CD4-positive, alpha-beta T cell treated with Interleukin-15 for 1 hour (primary cell): ENCODE results near the gene PPM1L.

Source experiments
- DNase-seq: peaks from one replicate; pipeline ENCODE4 v3.0.0-alpha.2; 2020

Gene PPM1L

DNA sequence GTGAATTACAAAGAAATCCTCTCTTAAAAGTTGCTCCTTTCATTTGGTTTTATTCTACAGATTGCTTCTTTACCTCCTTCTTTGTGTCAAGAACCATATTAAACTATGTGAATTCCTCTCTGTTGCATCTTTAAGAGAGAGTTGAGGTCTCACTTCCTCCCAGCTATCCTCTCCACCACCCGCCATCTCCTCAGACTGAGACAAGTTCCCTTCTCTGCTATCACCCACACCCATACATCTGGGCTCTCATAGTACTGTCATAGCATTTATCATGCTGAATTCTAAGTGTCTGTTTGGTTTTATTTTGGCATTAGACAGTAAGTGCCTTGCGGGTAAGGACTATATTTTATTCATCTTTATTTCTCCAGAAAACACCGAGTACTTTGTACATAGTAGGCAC, 294.9 kb downstream of the PPM1L start:
- no peak for DNase-seq

DNA sequence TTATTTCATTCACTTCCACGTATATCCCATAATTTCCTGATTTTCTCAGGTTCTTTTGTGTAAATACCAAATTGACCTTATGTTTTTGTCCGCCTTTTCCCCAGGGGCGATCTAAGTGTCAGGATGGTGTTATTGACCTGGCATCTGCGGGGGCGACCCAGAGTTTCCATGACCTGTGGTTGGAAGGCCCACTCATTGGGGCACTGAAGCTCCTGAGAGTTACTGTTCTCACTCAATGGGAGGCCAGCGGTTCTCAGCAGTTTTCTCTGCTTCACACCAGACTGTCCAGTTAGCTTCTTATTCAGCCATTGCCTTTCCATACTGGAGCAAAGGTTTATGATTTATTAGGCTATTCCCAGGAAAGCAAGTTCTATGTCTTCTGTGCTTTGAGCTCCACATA, 295.8 kb downstream of the PPM1L start:
- no peak for DNase-seq

DNA sequence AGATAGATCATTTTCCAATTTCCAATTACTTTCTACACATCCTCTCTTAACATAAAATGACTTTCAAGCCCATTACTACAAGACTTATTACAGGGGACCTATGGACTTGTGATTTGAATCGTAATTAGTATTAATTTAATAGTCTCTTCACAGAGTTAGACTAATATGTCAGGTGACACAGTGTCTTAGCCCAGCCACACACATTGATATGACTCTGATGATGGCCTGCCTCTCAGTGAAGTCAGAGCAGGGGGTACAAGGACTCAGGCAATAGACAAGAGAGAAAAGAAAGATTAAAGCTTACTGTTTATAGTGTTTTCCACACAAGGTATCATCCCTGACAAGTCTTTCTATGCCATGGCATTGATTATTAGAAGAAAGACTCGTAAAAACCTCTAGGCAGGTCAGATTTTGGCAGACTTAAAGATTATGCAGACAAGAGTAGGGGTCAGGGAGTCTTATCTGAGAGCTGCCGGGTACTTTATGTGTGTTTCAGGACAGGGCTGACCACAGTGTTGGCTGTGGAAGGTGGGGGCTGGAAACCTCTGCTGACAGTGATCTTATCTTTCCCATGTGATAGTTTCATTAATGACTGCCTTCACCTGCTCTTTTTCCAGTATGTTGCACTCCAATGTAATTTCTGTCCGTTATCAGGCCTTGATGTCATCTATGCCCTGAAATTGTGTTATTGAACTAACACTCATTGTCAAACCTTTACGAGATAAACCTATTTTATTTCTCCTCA, 299.0 kb downstream of the PPM1L start:
- no peak for DNase-seq

DNA sequence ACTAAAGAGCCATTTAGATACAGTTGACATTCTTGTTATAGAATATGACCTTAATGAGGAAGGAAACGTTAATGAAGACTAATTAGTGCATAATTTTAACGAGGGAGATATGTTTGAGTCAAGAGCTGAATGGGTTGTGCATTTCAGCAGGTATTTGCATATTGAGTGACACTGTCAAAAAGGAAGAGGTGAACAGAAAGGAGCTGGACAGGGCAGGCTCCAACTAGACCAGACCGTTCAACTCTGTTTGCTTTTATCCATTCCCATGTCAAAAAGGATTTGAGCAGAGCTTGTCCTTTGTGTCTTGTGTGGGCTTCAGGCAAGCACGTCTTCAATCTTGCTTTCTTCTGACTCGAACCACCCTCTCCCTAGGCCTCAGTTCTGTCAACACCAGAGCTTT, 308.4 kb downstream of the PPM1L start:
- no peak for DNase-seq

DNA sequence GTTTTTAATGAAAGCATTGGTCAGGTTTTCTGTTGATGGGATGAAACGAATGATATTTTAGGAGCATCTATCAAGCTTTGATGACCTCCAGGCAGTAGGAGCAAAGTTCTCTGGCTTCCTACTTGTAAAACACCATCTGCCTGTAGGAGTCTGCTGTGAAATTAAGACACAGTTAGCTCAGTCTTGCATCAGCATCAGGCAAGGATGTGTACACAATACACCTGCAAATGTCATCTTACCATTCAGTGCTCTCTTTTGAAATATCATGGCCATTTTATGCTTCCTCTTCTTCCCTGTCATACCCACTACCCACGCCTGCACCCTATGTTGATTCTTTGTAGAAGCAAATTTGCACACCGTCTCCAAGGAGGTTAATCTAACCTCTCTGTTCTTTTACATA, 310.9 kb downstream of the PPM1L start:
- no peak for DNase-seq

DNA sequence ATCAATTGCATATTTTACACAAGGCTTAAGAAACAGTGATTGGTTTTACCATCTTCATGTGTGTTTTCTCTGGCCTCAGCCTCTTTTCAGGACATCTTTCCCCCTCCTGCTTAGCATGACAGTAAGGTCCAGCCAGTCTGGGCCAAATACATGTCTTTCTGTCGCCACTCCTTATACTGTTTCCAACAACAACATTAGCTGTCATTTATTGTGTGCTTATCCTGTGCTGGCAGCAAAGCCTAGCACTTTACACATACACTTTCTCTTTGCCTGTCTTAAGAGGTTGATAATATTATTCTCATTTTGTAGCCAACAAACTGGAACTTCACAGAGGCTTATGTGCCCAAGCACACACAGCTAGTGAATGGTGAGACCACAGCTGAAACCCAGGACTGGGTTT, 311.3 kb downstream of the PPM1L start:
- DNase-seq: no peak

DNA sequence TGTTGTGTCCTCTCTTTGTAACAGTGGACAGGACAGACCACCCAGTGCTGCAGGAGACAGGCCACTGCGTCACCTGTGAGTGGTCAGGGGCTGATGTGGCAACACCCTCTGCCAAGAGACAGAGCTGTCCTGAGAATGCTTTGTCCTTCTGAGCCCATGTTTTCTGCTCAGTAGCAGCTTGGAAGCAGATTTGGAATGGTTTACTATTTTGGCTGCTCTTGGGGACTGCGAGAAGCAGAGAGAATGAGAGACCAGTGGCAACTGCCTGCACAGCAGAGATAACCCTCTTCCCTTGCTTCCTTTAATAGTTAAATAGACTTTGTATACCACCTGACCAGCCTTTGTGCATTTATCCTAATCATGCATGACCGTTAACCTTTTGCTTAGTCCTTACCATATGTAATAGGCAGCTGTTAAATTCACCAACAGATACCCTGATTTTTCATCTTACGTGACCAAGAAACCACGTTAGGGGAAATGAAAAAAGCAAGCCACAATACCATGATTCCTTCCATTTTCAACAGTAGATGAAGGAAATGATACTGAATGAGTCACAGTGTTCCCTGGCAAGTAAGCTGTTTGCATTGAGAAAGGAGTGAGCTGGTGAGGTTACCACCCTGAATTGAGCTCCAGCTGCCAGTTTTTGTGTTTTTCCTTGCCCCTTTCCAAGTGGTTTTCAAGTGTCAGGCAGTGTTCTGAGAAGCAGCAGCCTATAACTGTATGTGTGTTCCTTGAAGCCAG, 313.6 kb downstream of the PPM1L start:
- DNase-seq: no peak

DNA sequence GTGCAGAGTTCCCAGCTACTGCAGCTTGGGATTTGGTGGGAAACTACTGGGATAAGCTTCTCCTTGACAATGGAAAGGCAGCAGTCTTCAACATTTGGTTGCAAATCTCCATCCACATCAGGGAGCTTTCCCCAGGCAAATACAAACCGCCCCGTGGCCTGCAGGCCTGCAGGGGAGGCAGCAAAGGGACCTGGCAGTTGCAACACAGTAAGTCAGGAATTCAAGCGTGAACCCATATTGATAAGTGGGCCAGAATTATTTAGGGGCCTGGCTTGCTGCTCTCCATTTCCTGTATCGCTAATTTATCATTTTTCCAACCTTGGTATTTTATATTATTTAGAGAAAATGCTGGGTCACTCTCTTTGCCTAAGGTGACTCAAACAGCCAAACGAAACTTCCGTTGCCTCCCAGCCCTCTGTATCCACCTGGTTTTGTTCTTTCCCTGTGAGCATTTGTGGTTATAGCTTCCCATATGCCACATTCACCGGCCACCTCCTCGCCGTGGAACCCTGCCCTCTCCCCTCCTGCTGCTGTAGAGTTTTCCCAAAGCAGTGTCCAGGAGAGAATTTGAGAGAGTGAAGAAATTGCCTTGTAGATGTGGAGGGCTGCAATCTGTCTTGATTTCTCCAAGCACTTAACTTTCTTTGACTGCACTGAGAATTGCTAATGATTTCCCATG, 314.4 kb downstream of the PPM1L start:
- DNase-seq: no peak

DNA sequence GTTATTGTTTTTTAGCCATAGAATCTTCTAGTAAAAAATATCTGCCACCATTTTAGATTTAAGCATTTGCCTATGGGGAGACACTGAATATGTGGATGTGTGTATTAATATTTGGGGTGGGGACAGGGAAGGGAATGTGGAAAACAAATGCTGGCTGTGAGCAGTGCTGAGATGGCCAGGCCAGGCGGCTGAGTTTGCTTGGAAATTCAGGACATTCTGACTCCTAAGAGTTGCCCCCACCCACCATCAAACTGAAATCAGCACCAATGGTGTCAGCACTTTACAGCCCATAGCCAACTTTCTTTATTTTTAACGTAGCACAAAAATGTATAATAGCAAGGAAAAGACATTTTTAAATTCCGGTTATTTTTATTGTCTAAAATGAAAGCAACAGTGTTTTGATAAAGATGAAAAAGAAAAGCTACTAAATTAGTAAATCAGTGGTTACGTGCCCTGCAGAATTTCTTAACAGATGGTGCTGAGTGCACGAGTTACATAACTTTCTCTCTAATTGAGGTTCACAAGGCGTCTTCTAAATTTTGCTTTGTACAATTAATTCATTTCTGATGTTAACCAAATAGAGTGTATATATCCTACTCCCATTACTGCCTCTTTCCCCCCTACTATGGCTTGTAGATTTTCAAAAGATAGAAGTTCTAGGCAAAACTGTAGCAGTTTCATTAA, 315.1 kb downstream of the PPM1L start:
- DNase-seq: no peak

DNA sequence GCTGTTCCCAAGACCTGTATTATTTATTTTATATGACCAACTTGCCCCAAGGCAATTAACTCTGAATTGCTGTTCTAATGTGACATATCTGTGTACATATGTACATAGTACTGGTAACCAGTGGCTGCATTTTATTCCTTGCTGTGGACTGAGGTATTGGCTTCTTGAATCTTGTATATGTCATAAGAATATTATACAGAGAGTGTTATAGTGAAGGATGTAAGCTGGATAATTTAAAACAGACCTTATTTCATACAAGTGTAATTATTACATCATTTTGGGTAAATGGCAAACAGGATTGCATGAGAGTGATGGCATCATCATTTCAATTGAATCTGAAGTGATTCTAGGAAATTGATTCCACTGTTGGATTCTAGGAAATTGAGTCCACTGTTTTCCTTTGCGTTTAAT, 316.2 kb downstream of the PPM1L start:
- no peak for DNase-seq

DNA sequence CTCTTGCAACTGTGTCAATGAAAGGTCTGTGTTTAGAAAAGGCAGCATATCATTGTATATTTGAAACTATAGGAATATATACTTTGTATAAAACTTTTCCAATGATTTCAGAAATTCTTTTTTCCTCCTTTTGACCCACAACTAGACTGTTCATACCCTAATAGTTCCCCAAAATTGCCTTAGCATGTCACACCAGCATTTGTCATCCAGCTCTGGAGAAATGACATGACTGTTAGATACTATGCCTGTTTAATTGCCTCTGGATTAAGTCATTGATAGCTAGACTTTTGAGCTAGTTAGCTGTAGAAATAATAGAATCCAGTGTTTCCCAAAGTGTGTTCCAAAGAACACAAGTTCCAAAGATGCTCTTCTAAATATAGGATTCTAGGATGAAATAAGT, 316.7 kb downstream of the PPM1L start:
- no peak for DNase-seq

DNA sequence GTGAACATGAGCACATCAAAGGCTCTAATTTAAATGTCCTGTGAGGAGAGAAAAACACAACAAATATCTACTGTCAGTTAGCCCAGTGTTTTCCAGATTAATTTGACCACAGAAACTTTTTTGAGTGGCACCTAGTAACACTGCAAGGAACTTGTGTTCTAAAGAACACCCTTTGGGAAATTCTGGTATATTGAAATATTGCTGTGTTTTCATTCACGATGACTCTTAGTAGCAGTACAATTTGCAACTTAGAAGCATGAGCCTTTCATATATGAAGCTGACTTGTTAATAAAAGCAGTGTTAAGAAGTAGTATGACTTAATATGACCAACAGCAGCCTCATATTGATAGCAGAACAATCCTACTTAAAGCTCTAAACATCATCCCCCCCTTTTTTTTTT, 317.1 kb downstream of the PPM1L start:
- DNase-seq: no peak

DNA sequence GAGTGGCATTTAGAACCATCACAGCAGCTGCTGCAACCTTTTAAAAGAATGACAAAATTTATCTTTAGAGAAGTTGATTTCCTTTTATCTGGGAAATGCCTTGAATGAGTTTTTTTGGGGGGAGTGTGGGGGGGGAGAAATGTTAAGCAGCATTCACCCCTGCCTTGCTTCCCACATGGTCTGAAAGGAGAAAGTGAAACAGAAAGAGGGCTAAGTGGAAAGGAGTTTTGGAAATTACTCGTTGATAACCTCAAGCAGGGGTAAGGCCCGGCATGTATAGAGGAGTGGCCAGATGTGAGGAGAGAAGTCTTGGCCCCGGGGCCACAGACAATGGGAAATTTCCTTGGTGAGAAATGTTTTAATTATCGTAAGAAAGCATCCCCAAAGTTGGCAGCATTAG, 325.6 kb downstream of the PPM1L start:
- no peak for DNase-seq

DNA sequence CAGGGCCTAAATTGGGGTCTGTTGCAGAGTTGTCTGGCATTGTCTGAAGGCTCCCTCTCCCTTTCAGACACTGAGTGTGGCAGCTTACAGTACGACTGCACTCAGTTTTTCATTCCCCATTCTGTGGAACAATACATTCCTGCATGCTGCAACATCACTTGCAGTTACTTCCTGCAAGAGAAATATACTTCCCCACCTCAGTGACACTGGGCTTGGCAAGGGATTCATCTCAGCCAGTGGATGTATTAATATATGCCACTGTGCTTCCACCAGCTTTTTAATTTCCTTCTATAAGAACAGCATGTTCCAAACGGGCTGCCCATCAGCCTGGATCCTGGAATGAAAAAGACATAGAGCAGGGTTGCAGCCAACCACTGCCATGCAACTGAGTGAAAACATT, 326.0 kb downstream of the PPM1L start:
- no peak for DNase-seq

DNA sequence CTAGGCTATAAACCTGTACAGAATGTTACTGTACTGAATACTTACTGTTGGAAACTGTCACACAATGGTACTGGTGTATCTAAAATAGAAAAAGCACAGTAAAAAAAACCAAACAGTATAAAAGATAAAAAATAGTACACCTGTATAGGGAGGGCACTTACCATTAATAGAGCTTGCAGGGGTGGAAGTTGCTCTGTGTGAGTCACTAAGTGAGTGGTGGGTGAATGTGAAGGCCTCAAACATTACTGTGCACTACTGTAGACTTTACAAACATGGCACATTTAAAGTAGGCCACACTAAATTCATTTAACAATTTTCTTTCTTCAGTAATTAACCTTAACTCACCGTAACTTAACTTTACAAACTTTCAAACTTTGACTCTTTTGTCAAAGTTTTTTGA, 327.1 kb downstream of the PPM1L start:
- DNase-seq: no peak

DNA sequence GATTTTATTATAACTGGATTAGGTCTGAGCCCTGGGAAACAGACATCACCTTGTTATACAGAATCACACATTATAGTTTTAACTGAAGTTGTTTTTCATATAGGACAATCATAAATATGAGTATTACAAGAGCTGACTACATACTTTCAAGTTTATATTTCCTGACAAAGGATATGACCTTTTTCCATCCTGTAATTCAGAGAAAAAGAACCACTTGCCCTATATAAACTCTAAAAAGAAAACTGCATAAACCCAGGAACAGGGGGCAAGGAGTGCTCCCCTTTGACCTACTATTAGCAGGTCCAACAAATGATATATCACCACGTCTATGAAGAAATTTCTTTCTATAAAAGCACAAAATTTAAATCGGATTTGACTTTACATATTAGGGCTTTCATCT, 328.2 kb downstream of the PPM1L start:
- no peak for DNase-seq

DNA sequence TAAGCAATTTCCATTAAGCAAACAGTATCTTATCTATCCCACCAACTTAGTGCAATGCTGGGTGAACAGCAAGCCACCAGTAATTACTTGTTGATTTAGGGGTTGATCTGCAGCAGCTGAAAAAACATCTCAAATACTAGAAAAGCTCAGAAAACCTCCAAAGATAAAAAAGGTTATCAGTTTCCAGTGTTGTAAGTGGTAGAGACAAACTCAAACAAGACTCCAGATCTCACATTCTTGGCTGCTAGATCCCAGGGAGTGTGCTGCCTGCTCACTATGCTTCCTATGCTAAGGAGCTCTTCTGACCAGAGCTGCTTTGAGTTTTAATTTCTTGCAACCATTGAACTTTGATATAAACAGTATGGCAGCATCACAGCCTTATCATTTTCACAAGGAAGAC, 337.9 kb downstream of the PPM1L start:
- no peak for DNase-seq

DNA sequence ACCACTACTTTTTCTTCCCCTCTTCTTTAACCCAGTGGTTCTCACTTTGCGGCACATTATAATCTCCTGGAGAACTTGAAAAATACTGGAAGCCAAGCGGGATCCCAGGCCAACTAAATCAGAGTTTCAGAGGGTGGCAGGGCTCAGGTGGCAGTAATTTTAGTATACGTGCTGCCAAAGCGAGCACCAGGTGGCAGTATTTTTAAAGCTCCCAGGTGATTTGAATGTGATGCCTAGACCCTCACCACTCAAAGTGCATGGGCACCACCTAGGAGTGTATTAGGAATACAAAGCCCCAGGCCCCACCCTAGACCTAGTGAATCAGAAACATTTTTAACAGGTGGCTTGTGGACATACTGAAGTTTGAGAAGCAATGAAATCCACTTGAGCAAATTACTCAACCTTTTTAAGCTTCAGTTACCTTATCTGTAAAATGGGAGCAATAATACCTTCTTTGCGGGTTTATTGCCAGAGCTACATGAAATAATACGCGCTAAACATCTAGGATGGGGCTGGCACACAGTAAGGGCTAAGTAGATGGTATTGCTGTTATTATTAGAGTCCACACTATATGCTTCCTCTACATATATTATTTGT, 340.8 kb downstream of the PPM1L start:
- DNase-seq: no peak

DNA sequence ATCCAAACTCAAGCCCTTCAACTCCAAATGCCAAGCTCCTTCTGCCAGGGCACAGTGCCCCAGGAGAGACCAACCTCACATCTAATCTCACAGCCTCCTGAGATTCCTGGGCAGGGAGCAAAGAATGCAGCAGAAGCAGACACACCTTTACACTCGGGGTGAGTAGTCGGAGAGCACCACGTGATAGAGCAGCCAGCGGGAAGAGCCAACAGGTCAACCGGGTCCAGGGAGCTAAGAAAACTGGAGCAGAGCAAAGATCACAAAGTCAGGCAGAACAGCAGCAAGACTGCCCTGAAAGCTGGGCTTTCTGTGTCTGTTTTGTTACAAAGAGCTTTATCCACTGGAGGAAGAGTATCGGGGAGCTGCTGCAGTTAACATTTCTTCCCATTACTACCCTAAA, 345.0 kb downstream of the PPM1L start:
- no peak for DNase-seq

DNA sequence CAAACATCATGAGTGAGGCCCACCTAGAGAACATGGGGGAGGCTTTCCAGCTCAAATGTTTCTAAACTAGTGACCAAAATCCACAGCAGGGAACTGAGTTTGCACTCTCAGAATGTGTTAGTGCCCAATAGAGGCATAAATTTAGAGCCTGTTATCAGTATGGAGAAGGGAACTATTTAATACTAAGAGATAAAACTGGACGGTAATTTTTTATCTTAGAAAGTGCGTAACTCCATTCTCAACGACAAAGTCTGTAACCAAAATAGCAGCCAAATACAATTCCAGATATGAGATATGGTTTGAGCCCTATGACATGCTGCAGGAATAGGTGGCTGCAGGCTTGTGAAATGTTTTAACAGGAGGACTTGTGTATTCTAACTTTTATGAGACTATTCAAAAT, 345.6 kb downstream of the PPM1L start:
- no peak for DNase-seq

DNA sequence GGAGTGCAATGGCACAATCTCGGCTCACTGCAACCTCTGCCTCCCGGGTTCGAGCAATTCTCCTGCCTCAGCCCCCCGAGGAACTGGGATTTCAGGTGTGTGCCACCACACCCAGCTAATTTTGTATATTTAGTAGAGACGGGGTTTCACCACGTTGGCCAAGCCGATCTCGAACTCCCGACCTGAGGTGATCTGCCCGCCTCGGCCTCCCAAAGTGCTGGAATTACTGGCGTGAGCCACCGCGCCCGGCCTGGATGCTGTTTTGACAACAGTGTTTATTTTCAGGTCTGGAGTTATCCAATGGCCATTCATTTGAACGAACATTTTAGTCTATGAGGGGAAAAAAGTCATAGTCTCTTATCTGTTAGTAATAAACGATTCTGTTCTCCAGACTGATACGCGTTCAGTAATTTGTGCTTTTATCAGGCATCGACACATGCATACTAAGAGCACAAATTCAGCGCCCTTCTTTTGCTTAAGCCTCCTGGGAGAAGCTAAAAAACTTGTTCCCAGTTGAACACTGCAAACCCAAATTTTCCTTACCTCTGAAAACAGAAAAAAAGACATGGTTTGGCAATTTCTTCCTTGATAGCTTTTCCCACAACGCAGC, 347.9 kb downstream of the PPM1L start:
- no peak for DNase-seq
